ENCODE data around the gene CSAD.
A peak's percentile ranks its signal among the peaks of the same experiment; 100 is the strongest.

Gene CSAD

DNA sequence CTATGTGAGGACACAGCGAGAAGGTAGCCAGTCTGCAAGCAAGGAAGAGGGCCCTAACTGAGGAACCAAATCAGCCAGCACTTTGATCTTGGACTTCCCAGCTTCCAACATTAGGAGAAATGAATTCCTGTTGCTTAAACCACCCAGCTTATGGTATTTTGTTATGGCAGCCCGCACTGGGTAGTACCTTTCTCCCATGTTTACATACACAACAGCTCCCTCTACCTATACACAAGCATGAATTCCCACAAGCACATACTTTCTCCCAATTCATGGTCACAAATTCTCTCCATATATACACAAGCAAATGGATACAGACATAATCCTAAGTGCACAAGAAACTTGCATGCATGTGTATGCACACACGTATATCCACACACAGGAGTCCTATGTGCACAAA is 19.0 kb upstream of the CSAD start:
- no peak for DNase-seq (ENCODE audit: low read depth)

DNA sequence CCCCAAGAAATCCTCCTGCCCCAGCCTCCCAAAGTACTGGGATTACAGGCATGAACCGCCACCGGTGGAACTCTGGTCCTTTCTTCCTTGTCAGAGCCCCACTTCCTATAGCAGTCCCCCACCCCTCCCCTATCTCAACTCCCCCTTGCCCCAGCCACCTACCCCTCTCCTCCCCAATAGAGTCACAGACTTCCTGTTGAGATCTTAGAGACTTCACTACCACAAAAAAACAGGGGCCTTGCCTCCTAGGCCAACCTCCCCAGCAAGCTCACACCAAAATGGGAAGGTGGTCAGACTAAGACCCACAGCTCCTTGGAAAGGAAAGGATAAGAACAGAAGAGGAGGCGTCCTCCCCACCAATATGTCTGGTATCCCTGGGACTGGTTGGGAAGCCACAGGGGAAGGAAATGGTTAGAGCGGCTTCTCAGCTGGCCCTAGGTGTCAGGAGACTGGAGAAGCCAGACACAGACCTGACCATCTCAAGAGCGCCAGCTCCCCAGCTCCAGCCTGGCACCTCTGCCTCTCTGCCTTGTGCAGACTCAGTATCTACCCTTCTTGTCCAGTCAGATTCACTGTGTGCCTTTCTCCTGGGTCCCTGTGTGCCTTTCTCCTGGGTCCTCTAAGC is 17.9 kb upstream of the CSAD start:
- no peak for DNase-seq (ENCODE audit: low read depth)

DNA sequence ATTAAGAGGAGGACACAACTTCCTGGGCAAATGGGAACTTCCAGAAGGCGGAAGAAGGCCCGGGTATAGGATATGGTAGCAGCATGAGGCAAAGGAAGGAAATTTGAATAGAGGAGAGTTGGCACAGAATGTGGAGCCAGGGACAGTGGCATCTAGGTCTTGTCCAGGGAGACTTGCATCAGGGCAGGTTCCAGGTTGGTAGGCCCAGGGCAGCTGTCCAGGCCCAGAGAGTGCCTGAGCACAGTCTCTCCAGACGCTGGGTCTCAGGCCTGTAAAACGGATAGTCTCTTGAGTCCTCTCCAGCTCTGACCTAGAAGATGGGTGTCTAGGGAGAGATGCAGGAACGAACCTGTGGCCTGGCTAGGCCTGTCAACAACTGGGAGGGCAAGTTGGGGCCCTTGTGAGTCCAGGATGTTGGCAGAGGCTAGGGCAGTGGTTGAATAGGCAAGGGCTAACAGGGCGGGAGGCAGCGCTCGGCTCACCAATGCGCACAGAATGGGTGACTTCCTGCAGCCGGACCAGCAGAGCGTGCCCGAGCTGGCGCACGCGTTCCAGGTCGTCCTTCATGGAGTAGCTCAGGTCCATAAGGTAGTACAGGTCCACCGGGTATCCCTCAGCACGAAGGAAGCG is 16.4 kb upstream of the CSAD start:
- no peak for DNase-seq (ENCODE audit: low read depth)

DNA sequence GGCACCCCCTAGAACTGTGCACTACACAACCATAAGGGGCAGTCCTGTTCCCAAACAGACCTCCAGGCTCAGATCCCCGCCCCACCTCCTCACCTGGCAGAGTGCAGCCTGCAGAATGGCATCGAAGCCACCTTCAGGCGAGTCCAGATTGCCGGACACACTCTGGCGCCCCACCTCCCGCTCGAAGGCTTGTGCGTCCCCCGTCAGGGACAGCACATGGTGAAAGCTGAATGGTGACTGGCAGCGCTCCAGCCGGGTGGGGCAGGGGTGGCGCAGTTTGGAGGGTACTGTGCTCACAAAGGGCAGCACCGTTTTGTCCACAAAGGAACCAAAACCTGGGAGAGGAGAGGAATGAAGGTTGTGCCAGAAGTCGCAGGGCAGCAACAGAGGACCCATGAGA is 15.8 kb upstream of the CSAD start:
- DNase-seq (ENCODE audit: low read depth), result no peak

DNA sequence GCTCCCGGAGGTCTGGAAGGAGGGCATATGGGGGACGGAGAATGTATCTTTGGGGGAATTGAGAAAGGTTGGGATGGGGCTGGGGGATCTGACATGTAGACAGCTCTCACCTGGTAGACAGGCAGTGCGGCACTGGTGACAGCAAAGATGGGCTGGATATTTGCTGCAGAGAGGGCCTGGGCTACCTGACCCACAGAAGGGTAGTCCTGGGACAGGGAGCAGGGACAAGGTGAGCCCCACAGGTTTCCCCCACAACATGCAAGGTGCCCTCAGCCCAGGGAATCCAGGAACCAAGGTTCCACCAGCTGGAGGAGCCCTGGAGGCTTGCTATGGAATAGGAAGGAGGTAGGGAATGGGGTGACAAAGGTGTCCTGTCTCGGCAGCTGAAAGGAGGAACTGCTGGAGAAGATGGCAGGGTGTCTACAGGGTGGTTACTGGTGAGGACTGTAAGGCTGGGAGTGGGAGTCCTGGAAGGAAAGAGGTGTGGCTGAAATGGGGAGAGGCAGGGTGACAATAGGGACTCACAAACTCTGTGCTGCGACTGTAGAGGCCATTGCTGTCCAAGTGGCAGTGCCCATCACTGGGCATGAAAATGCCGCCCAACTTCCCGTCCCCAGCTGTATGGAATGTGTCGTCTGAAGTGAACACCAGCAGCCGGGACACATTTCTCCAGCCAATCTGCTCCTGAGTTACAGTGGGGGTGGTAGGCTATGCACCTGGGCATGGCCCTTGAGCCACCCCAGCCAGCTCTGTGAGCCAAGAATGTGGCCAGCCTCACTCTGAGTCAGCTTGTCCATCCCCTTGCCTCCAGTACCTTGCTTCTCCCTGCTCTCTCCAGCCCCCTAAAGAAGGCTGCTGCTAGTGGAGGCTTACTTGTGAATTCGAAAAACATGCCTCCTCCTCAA is 15.0 kb upstream of the CSAD start:
- DNase-seq (ENCODE audit: low read depth), result no peak

DNA sequence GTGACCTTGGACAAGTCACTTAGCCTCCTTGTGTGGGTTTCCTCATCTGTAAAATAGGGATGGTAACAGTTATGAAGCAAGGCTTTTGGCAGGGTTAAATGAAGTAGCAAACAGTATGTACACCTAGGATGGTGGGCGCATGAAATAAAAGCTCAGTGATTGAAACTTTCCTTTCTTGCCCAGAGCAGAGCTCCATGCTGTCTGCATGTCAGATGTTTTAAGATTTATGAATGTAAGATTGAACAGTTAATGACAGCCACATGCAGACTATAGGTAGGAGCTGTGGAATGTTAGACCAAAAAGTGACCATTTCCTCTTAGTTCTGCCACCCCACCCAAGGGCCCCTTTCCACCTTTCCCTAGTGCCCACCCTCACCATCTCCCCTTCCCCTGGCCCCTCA is 14.2 kb upstream of the CSAD start:
- no peak for DNase-seq (ENCODE audit: low read depth)

DNA sequence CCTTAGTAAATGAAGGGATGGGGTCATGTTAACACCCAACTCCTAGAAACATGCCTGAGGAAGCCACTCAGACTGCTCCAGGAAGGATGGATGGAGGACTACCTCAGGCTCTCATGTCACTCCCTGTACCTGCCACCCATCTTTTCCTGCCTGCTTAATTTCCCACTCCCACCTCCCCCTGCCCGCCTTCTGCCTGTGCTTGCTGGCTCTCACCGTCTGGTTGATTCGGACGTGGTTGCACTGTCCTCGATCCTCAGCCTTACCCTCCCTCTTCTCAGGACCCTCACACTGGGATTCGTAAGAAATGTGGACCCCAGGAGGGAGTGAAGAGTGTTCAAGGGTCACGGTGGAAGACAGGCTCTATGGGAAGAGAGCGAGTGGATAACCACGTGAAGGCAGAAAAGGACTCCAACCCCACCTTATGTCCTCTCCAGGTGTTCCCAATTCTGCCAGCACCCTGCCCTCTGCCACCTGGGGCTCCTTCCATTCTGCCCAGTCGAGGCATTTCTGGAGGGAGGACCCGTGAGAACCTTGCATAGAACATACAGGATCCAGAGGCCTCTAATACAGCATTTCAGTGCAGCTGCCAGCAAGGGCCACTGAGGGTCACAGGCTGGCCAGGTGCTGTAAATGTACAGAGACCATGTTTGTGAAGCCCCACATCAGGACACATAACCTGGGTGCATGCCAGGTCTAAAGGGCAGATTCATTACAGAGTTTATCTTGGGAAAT is 13.4 kb upstream of the CSAD start:
- no peak for DNase-seq (ENCODE audit: low read depth)

DNA sequence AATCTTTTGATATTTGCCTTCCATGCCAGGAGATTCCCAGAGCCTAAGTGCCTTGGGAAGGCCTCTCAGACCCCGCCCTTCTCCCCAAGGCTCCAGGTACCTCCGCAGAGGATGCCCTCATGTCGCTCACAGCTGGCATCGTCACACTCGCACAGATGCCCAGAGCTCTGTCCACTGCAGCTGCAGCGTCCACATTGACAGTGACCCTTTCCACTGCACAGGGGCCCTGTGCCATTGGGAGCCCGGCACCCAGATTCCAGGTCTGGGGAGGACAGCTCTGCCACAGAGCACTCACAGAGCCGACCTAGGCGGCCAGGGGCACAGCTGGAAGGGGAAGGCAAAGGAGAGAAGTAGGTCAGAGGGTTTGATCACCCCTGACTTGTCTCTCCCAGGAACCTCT is 12.3 kb upstream of the CSAD start:
- no peak for DNase-seq (ENCODE audit: low read depth)

DNA sequence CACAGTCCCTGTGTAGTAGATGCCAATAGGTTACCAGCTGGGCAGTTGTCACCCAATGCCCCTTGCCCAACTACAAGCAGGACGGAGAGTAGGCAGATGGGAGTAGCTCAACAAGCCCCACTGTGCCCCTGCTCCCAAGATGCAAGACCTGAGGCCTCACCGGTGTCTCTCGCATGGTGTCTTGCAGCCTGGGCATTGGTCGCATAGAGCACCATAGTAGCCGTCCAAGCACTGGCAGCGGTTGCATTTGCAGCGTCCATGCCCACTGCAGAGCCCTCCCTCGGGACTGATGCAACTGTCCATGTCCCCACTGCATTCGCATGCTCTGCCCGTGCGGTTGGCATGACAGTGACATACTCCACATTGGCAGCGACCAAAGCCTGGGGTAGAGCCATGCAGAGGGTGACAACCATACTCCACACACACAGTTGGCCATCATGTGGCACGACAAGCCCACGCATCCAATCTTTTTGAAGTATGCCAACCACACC is 11.9 kb upstream of the CSAD start:
- DNase-seq (ENCODE audit: low read depth), result no peak

DNA sequence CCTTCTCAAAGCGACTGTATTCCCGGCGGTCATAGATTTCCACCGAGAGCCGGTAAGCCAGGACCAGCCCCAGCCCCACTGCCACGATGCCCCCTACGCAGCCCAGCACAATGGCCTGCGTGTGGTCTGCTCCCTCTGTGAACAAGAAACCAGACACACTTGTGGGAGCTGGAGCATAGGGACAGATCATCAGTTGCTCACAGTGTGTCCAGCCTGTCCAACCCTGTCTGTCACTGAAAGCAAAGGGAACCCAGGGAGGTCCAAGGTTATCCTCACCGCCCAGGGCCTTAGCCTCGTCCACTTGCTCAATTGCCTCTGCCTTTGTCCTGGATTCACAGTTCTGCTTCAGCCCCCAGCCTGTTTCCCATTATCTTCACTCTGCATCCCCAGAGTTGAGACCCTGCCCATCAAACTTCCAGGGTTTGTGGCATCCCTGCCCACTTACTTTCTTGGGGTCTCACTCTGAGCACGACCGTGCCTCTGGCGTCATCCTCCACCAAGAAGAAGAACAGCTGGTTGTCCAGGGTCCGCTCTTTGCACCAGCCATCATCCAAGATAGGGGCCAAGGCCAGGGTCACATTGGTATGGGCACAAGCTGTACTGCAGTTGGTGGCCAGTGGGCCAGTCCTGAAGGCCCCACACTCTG is 11.3 kb upstream of the CSAD start:
- DNase-seq (ENCODE audit: low read depth), result no peak

DNA sequence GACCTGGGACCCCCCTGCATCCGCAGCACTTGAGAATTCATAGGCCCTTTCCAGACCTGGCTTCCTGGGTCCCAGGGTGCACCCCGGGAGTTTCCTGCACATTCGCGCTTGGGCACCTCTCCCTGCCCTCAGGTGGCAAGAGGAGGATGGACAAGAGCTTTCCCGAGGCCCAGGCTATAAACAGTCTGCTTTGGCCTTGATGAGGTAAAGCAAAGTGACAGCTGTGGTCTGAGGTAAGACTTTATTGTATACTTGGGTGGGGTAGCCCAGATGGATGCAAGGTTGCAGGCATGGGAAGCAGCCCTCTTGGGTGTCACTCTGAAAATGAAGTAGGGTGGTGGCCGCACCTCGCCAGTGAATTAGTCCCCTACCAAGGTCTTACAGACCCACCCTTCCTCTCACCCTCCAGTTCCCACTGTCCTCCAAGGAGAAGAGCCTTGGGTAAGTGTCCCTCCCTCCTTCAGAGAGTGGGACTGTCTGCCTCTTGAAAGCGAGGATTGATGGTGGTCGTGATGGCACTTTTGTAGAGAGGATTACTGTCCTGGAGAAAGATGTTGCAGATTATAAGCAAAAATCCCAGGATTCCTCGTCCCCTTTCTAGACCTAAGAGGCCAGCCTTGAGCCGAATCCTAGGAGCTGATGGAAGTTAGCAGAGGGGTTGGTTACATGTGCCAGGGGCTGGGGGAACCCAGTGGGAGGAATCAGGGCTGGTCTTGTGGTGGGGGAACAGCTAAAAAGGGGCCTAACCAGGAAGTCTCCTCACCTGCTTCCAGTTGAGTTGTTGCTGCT is 10.6 kb upstream of the CSAD start:
- no peak for DNase-seq (ENCODE audit: low read depth)

DNA sequence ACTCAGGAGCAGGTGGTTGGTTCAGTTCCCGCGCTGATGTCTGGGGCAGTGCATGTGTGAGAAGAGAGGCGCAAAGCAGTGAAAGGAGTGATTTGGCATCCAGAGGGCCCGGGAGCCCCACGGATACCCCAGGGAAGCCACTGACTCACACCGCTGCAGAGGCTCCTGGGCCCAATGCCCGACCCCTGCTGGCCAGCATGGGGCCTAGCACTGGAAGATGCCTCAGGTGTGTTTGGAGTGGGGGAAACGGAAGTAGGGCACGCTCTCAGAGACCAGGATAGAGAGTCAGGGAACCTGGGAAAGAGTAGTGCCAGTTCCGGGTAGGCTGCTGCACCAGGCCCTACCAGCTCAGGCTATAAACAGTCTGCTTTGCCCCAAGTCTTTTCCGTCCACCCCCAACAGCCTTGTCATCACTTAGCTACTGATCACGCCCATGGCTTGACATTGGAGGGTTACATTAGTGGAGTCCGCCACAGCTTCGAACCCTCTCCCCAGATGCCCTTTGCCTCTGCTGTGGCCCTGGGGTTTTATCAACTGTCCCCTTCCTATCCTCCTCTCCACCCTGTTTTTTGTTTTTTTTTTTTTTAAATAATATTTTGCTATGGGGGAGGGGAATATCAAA is 9.5 kb upstream of the CSAD start:
- DNase-seq (ENCODE audit: low read depth), result peak; percentile 64

DNA sequence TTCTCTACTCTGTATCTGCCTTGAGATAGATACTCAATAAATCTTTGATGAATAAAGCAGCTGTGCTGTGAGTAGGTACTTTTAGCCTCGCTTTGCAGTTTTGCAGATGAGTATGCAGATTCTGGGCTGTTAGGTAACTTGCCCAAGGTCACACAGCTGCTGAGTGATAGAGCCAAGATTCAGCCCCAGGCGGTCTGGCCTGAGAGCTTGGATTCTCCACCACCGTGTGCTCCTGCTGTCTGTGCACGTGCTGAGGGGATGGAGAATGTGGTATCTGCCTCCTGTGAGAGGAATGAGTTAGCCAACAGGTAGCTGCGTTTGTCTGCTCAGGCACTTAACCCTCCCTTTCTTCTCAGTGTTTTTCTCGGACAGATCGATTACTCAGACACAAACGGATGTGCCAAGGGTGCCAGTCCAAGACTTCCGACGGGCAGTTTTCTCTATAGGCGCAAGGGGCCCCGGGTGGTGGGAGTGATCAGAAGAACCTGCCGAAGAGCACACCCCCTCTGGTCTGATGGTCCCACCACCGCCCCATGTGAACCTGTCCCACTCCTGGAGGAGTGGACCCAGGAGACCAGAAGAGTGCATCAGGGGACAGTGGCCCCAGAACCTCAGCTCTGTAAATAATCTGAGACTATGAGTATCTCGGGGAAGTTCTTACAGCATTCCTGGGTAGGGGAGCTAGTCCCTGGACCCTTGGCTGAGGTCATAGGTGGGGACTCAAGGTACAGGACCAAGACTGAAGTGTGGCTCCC is 6.6 kb upstream of the CSAD start:
- no peak for DNase-seq (ENCODE audit: low read depth)

DNA sequence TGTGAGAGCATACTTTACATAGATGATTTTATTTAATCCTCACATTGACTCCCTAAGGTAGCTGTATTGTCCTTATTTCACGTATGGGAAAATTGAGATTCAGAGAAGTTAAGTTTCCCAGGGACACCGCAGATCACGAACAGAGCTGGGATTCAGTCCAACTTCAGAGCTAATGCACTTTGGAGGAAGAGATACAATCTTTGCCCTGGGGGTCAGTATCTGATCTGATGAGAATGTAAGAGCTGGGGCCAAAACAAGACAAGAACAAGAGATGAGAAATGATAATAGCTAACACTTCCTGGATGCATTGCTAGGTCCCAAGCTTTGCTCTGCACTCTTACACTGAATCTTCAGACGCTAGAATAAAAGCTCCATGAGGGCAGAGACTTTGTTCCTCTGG is 6.0 kb upstream of the CSAD start:
- DNase-seq (ENCODE audit: low read depth), result peak; percentile 66

DNA sequence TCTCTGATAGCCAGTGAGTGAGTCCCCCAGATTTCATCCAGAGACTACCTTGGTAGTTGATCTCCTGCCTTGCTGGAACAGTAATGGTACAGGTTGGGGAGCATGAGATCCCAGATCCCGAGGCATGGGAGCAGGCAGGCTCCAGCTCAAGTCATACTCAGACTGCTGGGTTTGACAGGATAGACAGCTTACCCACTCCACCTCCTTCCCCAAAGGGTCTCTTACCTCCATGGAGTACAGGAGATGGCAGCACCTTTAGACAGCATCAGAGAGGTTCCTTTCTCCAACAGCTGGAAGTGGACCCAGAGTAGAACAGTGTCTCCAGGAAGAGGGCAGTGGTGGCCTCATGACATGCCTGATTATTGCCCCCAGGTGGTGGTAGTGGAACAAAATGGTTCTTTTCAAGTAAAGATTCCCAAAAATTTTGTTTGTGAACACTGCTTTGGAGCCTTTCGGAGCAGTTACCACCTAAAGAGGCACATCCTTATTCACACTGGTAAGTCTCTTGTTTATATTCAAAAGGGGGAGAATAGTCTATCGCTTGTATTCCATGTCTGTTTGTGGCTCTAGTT is 4.9 kb upstream of the CSAD start:
- no peak for DNase-seq (ENCODE audit: low read depth)

DNA sequence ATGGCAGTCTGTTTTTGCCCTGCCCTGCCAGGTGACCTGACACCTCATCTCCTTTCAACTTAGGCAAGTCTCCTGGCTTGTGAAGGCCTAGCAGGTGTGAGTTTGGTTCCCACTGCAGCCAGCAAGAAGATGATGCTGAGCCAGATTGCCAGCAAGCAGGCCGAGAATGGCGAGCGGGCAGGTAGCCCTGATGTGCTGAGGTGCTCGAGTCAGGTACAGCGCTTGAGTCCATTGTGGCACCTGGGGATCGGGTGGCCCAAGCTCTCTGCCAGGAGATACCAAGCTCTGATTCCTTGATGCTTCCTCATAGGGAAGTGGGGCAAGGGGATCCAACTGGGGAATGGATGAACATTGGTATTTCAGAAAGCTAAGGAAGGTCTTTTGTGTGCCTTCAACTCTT is 4.1 kb upstream of the CSAD start:
- DNase-seq (ENCODE audit: low read depth), result no peak

DNA sequence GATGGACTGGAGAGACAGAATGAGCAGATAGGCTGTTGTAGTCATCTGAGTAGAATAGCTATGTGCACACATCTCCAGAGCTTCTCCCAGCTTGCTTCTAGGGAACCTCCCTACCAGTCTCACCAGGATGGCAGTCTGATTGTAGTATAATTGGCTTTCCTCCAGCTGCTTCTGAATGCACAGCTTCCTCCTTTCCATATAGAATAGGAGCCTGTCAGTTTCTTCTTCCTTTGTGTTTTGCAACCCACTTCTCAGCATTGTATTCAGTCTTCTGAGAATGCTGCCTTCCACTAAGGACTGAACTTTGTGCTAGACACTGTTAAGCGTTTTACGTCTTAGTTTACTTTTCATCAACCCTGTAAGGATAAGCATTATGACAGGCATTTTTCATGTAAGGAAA is 2.2 kb upstream of the CSAD start:
- no peak for DNase-seq (ENCODE audit: low read depth)

DNA sequence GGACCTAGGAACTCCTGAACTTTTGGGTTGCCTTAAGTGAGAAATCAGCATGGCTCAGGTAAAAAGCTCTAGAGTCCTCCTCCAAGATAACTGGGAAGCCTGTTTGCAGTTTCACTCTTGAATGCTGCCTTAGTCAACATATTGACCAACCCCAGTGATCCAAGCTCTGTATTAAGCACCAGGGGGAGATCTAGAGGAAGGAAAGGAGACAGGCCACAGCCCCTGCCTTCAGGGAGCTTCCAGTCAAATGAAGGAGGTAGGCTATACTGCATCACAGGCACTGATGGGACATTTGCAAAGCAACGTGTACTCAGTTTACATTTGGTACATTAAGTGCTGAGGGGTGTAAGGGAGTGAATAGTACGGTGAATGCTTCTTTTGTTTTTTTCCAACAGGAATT is 1.2 kb upstream of the CSAD start:
- no peak for DNase-seq (ENCODE audit: low read depth)

DNA sequence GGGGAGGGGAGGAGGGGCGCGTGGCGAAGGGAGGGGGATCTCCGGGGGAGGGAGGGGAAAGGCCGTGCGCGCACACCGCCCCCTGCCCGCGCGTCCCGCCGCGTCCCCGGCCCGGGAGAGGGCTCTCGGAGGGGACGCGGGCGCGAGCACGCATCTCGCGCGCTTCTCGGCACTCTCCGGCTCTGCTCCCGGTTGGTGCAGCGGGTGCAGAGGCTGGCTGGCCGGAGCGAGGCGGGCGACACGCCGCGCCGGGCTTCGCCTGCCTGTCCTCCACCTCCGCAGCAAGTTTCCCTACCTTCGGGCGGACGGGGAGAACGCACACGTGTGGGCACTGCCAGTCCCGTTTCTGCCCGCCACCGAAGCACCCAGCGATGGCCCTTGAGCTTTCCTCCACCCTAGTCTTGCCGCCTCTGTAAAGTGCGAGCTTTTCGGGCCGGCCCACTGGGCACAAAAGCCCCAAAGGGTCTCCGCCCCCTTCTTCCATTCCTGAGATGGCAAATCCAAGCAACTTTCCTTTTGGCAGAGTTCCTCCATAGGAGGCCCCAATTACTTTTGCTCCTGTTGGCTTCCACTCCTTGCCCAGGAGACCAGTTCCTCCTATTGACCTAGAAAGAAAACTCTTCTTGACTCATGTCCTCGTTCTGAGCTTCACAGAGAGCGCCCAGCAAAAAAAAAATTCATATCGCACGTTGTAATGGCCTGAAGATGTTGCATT is 363 bp upstream of the CSAD start:
- peak; percentile 76 for DNase-seq (ENCODE audit: low read depth)
